Nucleus accumbens (tissue), 56 donors: ENCODE data around the gene COLGALT1.
"Not testable (repeated sequence)": the region's sequence is repeated elsewhere in the genome, so short reads cannot be mapped to it uniquely, and the experiment has no call there.

Source experiments
- DNase-seq, 56 donors: peaks; one replicate each; lab custom pipeline; 2025; lab: John Stamatoyannopoulos, UW

COLGALT1 gene

DNA sequence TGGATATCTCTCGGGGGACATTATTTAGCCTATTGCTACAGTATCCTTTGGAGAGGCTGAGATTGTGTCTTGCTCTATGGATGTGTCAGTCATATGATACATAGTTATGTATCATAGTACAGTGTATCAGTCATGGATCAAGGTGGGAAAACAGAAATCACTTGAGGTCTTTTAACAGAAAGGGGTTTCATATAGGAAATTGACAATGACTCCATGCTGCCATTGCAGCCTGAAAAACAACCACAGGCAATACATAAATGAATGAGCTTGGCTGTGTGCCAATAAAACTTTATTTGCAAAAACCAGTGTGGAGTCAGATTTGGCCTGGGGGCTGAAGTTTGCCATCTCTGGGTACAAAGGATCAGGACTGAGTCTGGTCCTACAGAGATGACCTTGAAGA, 35.4 kb downstream of the COLGALT1 start:
- no peak for DNase-seq

DNA sequence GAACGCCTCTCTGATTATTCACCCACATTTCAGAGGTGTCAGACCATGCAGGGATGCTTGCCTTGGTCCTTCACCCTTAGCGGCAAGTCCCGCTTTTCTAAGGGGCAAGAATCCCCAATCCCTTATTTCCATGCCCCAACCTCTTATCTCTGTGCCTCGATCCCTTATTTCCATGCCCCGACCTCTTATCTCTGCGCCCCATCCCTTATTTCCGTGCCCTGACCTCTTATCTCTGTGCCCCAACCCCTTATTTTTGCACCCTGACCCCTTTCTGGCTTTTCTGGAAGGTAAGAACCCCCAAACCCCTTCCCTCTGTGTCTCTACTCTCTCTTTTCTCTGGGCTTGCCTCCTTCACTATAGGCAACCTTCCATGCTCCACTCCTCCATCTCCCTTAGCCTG, 38.8 kb downstream of the COLGALT1 start:
- not testable (repeated sequence) for DNase-seq

DNA sequence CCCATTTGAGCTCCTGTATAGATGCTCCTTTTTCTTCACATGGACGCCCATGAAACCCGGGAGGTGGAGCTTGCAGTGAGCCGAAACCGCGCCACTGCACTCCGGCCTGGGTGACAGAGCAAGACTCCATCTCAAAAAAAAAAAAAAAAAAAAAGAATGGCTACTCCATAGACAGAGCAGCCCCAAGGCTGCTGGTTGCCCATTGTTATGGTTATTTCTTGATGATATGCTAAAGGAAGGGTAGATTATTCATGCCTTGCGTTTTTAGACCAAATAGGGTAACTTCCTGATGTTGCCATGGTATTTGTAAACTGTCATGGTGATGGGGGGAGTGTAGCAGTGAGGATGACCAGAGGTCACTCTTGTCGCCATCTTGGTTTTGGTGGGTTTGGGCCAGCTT, 42.6 kb downstream of the COLGALT1 start:
- DNase-seq, result not testable (repeated sequence)

DNA sequence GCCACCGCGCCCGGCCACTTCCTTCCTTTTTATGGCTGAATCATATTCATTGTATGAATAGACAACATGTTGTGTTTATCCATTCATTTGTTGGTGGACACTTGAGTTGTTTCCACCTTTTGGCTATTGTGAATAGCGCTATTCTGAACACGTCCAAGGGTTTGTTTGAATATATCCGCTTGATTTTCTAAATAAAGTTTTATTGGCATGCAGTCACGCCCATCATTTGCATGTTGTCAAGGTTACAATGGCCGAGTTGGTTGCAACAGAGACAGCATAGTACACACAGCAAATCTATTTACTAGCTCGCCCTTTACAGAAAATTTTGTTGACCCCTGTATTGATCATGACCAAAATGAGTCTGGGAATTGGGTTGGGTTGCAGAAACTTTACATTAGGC, 43.5 kb downstream of the COLGALT1 start:
- no peak for DNase-seq

DNA sequence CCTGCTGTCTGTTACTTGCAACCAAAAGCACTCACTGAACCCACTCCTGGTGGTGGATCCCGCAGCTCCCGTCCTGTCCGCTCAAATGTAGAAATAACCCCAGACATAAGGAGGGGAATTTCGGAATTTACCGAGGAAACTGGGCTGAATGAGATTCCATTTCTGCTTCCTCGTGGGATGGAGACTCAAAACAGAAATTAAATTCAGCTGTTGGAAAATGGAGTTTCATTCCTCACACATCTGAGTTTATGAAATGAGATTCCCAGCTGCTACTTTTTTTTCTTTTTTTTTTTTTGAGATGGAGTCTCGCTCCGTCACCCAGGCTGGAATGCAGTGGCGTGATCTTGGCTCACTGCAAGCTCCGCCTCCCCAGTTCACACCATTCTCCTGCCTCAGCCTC, 44.3 kb downstream of the COLGALT1 start:
- DNase-seq, result no peak

DNA sequence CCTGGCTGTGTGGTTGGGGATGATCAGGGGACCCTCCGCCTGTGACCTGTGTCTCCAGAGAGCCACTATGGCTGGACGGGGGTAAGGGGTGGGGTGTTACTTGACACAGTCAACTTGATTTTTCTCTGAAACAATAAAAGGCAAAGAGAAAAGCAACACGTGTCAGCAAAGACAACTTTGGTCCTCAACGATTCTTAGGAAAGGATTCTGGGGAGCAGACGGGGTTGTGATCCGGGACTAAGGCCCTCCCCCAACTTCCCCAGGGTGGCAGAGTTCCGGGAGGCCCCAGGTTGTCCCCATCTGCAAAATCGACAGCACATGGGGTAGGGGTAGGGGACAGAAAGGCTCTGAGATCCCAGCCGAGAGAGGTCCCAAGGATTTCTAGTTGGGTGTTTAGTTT, 46.2 kb downstream of the COLGALT1 start:
- no peak for DNase-seq

DNA sequence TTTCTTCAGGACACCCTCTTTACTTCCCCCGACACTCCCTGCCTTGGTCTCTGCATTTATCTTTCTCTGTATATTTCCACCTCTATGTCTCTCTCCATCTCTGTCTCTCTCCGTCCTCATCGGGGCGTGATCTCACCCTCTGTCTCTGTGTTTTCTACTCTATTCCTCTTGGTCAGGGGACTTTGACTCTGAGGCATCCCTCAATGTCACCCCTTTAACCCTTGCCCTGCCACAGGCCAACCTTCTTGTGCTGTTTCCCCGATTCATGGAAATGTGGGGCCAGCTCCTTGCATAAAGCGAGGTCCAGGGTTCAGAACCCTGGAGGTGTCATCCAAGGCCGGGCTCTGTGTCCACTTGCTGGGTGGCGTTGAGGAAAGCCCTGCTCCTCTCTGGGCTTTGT, 46.8 kb downstream of the COLGALT1 start:
- no peak for DNase-seq

DNA sequence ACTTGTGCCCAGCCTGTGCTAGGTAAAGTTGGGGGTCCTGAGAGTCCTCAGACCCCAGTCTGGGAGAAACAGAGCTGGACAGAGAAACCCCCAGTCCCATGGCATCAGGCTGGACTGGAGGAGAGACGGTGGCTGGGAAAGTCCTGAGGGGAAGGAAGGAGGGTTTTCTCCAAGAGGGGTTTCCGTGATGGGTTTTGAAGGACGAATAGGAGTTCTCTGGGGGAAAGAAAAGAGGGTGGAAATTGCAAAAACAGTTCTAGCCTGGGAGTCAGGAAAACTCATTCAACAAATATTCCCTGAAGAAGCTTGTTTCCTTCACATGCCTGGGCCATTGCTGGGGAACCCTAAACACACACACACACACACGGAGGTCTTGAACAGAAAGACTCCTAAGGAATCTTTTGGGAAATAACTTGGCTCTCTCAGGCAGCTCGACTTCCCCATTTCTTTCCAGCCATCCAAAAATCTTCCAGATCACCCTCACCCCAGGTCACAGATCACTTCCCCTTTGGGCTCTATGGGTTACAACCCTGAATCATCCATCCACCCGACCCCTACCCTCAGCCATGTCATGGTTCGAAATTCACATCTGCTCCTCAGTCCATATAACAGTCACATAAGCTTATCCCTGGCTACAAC, 47.5 kb downstream of the COLGALT1 start:
- DNase-seq, result no peak

DNA sequence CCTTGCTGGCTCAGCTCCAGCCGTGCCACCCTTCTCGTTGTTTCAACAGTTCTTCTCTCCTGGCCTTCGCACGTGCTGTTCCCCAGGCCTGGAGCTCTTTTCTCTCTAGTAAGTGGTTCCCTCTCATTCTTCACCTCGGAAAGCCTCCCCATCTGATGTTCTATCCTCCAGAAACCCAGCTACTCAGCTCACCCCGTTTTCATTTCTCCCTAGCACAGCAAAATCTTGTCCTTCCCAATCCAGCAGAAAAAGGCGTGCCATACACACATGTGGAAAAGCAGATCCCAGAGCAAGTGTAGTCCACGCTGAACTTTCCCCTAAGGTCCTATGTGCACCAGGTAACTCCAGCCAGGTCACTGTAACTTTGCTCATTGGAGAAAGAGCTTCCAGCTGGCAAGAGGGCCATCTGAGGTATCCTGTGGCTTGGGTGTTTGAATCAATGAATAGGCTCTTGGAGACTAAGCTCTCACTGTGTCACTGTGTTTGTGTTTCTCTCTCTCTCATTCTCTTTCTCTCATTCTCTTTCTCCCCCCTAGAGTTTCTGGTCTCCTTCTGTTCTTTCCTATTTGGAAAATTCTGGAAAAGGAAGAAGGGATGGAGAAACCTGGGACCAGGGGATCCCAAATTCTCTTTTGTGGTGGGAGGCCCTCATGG, 49.0 kb downstream of the COLGALT1 start:
- DNase-seq, result peak in 1 of 56 donors; percentile 1

DNA sequence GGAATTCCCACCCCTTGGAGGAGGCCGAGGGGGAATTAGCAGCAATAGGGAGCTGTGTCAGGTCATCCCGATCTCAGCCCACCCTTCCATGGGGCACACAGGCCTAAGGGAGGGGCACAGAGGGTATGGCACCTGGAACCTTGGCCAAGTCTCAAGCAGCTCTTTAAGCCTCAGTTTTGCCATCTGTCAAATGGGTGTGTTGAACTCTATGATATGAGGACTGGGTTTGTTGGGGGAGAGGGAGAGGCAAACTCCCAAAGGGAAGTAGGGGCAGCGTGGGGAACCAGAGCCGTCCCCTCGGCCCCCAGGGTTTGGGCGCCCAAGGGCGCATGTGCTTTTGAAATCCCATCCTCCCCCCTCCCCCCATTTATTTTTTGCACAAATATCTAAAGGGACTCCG, 49.7 kb downstream of the COLGALT1 start:
- no peak for DNase-seq

DNA sequence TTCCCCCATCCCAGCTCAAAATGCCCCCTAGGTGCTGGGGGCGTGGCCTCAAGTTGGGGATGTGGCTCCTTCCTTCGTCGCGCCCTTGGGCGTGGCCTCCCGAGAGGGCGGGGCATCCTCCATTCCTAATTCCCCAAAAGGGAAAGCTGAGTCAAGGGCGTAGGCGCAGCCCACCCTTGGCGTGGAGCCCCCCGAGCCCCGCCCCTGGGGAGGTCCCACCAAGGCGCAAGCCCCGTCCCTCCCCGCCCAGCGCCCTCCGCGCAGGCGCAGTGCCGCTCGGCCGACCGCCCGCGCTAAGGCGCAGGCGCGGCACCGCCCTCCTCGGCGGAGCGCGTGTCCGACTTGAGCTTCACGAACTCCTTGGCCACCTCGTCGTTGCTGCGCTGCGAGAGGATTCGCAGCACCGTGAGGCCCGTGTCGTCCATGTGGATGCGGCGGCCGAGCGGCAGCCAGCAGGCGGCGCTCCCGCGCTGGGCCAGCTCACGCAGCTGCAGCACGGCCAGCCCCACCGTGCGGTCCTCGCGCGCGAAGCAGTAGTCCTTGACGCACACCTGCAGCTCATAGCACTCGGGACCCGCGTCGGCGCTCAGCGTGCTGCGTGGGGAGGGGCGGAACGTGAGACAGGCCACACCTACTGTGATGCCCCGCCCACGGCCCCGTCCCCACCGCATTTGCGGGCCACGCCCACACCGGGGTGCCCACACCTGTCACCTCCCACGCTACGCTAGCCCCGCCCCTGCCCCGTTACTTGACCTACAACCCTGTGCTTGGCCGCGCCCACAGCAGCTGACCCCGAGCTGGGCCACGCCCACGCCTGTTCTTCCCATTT, 50.5 kb downstream of the COLGALT1 start:
- peak in 49 of 56 donors; percentile 3 to 82 (median 36) for DNase-seq

DNA sequence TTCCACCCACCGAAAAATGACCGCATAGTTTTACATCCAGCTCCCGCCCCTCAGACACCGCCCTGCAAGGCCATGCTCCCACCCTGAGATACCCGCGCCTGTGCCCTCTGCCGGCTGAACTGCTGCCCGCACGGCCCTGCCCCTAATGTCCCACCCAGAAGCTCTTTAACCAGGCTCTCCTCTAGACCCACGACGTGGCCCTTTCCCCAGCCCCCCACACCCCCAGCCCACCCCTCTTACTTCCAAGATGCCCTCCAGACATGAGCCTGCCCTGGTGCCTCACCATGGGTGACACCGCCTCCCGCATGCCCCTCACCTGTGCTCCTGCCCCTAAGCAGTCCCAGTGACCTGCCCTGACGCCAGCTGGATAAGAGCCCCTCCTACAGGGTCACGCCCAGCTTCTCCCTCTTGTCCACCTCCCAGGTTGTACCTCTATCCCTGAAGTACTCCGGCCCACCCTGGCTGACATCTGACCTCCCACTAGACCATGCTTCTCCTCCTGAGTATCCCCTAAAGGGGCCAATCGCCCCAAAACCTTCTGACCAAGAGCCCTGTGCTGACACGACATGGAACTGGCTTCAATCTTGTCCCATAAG, 51.2 kb downstream of the COLGALT1 start:
- DNase-seq, result no peak

DNA sequence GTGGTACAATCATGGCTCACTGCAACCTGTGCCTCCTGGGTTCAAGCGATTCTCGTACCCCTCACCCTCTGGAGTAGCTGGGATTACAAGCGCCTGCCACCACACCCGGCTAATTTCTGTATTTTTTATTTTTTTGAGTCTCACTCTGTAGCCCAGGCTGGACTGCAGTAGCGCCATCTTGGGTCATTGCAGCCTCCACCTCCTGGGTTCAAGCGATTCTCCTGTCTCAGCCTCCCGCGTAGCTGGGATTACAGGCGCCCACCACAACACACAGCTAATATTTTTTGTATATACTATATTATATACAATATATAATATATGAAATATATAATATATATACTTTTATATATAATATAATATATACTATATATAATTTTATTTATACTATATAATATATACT, 52.5 kb downstream of the COLGALT1 start:
- DNase-seq, result no peak

DNA sequence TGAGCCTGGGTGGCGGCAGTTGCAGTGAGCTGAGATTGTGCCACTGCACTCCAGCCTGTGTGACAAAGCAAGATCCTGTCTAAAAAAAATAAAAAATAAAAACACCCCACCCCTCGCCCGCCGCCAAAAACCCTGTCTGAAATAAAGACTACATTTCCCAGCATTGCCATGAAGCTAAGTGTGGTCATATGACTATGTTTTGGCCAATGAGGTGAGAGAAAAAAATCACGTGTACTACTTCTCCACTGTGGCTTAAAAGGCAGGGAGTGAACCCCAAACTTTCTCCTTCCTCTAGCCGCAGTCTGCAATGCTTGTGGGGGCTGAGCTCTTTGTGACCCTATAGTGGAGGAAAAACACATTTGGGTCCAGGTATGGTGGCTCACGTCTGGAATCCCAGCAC, 54.9 kb downstream of the COLGALT1 start:
- DNase-seq, result no peak

DNA sequence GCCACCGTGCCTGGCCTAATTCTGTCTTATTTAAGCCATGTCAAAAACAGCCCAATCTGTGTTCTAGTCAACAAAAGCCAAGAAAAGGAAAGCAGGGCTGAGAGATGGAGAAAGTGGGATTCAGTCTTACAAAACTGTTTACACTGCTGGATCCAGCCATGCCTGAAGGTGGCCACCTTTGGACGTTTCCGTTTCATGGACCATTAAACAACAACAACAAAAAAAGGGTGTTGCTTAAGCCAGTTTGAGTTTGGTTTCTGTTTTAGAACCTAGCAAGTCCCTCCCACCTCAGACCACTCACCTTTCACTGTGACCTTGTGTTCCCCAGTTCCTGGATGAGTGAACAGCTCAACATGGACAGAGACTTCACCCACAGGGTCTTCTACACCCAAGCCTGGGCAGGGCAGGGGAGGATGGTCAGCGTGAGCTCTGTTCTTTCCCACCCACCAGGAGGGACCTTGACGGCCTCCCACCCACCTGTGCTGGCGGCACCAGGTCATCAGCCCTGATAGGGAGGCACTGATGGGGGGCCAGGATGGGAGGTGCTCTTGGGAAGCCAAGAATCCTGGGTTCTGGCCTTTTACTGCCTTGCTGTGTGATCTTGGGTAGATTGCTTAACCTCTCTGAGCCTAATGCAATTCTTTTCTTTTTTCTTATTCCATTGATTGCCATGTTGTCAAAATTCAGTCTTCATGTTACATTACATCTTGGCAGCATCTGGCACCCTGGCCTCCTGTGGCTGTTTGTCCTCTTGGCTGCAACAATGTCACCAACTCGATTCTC, 56.2 kb downstream of the COLGALT1 start:
- no peak for DNase-seq

DNA sequence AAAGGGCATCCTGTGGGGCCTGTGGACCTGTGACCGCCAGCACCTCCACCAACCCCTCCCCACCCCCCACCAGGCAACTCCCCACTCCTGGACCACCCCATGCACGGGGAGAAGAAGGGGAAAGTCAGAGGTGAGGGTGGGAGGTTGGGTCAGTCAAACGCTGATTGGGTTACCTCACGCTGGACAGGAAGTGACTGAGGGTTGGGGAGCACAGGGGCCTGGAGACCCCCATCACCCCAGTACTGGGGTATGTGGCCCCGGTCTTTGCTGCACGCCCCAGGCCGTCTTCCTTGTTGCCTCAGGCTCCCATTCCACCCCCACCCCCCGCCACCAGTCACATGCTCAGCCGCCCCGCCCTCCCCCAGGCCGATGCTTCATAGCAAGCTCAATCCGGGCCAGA, 59.0 kb downstream of the COLGALT1 start:
- DNase-seq, result no peak

DNA sequence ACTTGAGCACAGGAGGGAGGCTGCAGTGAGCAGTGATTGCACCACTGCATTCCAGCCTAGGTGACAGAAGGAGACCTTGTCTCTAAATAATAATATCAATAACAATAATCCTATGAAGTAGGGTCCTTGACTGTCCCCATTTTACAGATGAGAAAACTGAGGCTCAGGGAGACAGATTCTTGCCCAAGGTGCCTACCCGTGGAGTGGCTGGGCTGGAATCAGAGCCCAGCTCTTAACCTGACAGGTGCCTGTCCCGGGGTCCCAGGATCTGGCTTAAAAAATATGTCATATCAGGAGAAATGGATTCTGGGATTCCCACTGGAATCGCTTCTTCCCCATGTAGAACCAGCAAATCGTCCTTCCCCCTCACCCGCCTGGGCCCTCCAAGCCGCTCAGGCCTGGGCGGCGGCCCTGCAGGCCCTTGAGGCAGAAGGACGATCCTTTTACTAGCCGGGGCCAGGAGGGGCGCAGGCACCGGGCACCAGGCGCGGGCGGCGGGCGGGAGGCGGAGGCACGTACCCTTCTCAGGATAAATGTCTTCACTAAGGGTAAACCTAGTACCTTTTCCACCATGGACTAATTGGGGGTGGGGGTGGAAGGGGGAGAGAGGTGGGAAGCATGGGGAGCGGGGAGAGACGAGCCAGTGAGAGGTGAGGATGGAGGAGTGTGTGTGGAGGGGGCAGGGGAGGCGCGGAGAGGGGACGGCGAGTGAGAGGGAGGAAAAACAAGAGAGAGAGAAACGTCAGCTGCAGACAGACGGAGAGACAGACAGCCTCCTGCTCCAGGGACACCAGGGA, 60.6 kb downstream of the COLGALT1 start:
- no peak for DNase-seq

DNA sequence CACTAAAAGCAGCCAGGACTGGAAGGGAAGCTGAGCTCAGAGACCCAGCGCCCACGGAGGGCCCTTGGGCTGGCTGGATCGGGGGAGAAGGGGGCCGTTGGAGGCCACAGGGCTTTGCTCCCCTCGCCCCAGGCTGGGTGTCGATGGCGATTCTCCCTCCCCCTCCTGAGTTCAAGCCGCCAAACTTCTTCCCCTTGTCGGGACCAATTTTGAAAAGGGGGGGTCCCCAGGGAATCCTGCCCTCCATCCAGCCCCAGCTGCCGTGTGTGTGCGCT, 61.2 kb downstream of the COLGALT1 start:
- DNase-seq, result no peak

DNA sequence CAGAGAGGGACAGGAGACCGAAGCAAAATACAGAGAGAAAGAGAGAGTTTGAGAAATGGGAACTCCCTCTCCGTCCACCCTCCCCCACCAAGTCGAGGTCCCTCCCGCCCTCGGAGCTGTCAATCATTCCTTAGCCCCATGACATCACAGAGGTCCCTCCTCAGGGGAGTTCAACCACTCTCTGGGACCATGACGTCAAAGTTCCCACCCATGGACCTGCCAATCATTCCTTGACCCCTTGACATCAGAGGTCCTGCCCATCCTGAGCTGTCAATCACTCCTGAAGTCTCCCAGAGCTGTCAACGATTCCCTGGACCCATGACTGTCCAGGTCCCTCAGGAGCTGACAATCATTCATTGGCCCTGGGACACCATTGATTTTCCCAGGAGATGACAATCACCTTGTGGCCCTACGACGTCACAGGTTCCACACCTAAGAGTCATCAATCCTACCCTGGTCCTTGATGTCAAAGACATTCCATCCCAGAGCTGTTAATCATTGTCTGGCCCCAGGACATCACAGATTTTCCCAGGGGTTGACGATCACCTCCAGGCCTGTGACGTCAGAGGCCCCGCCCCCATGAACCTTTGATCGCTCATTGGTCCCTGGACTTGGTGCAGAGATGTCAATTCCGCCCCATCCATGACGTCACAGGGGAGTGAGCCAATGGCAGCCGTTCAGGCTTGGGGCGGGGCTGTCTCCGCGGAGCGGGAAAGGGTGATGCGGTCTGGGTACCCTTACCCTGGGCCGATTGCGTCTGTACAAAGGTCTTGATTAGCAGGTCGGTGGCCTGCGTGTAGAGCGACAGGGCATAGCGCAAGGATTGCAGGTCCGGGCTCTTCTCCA, 61.7 kb downstream of the COLGALT1 start:
- DNase-seq, result peak in 1 of 56 donors; percentile 40
